GM12872 (cell line): ENCODE data around the gene MARK3.

Experiments
- CTCF ChIP-seq: IDR thresholded peaks from 3 replicates; pipeline ENCODE4 v1.5.1; 2011; ENCODE audit warnings: low read depth, mild to moderate bottlenecking, low read length, moderate library complexity; ENCODE audit not compliant: insufficient read depth

The MARK3 gene

GRCh38 chr14:103382376-103382775 lies 2.8 kb upstream of the MARK3 start:
- TF ChIP-seq CTCF, result no peak

GRCh38 chr14:103384450-103385151 lies 614 bp upstream of the MARK3 start:
- no peak for TF ChIP-seq CTCF

- no peak for TF ChIP-seq CTCF
These were observed 906 bp downstream of the MARK3 start for GRCh38 chr14:103385929-103386712.

- no peak for TF ChIP-seq CTCF
These were observed 1.6 kb downstream of the MARK3 start for GRCh38 chr14:103386713-103387329.

GRCh38 chr14:103388664-103389063 lies 3.4 kb downstream of the MARK3 start:
- no peak for TF ChIP-seq CTCF

GRCh38 chr14:103390605-103391004 lies 5.4 kb downstream of the MARK3 start:
- no peak for TF ChIP-seq CTCF

GRCh38 chr14:103391048-103391447 lies 5.8 kb downstream of the MARK3 start:
- TF ChIP-seq CTCF, result peak; percentile 70
